HG03565 (cell line): ENCODE results near the gene GNG11.

Experiments
- ATAC-seq: cut with Tn5 transposase; IDR thresholded peaks from one replicate; pipeline ENCODE4 v1.9.1; 2021; ENCODE audit warnings: mild to moderate bottlenecking, moderate library complexity; ENCODE audit not compliant: unreplicated experiment

The GNG11 gene

DNA sequence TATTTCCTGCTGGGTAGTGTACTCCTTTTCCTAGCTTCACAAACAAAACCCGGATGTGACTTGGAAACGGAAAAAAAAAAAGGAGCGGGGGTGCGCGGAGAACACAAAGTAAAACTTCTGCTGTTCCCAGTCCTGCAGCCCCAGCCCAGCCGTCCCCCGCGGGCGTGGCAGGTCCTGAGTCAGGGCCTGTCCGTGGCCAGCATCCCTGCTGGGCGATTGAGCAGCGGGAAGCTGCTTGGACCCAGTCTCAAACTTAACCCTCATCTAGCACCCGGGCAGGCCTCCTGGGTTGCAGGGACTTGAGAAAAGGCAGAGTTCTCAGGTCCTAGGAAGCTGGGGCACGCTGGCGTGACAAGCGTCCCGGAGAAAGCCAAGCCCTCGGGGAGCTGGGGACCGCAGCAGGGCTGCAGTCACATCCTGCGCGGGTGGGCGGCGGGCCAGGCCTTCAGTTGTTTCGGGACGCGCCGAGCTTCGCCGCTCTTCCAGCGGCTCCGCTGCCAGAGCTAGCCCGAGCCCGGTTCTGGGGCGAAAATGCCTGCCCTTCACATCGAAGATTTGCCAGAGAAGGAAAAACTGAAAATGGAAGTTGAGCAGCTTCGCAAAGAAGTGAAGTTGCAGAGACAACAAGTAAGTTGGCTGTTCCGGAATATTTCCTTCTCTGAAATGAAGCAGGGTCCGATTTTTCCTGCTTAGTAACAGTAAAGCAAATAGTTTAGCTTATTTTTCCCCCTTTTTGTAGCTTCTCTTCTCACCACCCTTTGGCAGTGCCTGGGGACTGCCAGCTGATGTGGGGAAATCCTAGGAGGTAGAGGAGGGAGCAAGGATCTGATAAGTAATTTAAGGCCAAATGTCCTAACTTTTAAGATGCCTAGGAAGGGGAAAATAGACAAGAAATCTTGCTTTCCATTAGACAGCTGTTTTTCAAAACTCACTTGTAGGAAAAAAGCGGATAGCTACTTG lies at the start of gene GNG11:
GNG11 (plus strand) TSS at position 129 of the 960 bp plus-strand sequence; CDS start at position 532, 403 bp downstream.
- peak; percentile 89 for ATAC-seq

DNA sequence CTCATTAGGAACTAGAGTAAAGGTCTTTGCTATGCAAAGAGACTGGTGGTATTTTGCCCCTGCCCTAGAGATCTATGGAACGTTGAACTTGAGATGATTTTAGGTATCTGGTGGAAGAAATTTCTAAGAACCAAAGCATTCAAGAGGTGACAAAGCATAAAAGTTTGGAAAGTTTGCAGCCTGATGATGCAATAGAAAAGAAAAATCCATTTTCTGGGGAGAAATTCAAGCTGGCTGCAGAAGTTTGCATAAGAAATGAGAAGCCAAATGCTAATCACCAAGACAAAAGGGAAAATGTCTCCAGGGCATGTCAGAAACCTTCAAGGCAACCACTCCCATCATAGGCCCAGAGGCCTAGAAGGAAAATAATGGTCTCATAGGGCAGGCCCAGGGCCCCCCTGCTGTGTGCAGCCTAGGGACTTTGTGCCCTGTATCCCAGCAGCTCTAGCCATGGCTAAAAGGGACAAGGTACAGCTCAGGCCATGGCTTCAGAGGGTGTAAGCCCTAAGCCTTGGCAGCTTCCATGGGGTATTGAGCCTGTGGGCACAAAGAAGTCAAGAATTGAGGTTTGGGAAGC lies 47.4 kb upstream of the GNG11 start:
- no peak for ATAC-seq

- ATAC-seq, result no peak
Measured at GRCh38 chr7:93877742-93878141, 43.8 kb upstream of the GNG11 start.

- ATAC-seq, result no peak
Measured at GRCh38 chr7:93879356-93879755, 42.2 kb upstream of the GNG11 start.

- no peak for ATAC-seq
Measured at GRCh38 chr7:93882468-93882867, 39.1 kb upstream of the GNG11 start.

- no peak for ATAC-seq
Measured at GRCh38 chr7:93883078-93883916, 38.2 kb upstream of the GNG11 start.

GRCh38 chr7:93883917-93884345 lies 37.6 kb upstream of the GNG11 start:
- no peak for ATAC-seq

DNA sequence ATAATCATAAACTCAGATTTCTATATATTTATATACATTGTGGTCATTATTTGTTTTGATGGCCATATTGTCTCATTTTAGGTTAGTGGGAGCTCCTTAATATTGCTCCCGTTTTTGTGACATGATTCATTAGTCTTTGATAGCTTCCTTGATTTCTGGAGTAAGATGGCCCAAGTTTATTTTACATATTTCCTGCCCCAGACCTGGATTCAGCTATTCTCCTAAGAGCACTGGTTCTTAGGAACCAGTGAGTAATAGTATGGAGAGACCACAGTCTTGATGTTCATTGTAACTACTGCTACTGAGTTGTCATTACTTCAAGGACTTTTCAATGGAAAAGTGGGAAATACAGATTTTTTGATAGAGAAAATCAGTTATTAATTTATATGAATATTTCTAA lies 37.0 kb upstream of the GNG11 start:
- ATAC-seq, result no peak

DNA sequence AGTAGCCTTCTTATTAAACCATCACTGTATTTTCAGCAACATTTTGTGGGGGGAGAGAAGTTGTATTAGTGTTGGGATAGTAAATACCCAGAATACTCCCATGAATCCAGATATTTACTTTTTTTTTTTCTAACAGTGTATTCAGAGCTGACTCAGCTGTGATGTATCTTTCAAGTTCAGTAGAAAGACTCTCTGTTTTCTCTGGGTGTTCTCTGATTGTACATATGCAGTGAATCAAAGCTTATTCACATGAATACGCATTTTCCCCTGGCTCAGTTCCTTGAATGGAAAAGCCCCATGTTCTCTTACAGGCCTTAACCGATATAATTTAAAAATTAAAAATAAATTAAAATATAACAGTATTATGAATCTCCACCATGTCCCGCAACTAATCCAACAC lies 32.3 kb upstream of the GNG11 start:
- no peak for ATAC-seq

GRCh38 chr7:93890041-93890463 lies 31.5 kb upstream of the GNG11 start:
- peak; percentile 32 for ATAC-seq

- ATAC-seq, result peak; percentile 24
Measured at GRCh38 chr7:93890464-93891068, 31.0 kb upstream of the GNG11 start, which contains the start of gene TFPI2. Gene TFPI2 (minus strand): TSS chr7:93890753. CDS start chr7:93890678, 75 bp downstream.

DNA sequence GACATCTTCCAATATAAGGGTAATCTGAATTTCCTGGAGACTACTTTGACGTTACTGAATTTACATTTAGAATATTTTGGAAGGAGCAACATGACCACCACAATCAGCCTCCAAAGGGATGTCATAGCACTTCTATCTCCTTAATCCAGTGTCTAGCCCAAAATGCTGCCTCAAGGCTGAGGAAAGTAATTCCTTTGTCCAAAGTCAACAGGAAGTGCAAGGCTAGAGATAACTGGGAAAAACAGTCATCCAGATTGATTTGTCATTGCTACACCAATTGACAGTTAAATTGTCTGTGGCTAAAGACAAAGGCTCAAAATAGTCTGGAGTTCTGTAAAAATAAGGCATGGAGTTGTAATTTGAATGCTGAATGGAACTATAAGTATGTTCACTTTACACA lies 27.1 kb upstream of the GNG11 start:
- ATAC-seq, result no peak

DNA sequence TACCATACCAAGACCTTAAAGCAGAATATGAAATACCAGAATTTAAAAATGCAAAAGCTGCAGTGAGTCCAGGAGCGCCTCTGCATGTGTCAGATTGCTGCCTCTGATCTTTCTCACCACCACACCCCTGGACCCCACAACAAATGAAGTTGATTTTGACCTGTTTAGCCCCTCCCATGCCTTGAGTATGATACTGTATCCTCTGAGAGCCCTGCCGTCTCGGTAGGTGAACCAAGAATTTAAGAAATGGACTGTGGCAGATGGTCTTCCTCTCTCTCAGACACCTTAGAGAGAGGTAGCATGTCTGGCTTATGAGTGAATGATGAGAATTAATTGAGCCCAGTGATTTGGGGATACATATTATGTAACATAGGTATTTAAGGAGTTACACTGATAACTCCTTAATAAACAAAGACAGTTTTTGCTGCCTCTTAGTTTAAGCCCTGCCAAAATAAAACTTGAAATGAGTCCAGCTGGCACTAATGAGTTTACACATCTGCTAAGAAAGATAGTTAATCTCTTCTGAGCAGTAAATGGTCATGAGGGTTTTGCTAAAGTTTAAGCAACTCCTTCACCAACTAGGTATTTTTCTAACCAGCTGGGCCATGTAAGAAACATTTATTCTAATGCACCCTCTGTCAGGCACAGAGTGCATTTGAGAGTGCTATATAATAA lies 26.4 kb upstream of the GNG11 start:
- ATAC-seq, result no peak

DNA sequence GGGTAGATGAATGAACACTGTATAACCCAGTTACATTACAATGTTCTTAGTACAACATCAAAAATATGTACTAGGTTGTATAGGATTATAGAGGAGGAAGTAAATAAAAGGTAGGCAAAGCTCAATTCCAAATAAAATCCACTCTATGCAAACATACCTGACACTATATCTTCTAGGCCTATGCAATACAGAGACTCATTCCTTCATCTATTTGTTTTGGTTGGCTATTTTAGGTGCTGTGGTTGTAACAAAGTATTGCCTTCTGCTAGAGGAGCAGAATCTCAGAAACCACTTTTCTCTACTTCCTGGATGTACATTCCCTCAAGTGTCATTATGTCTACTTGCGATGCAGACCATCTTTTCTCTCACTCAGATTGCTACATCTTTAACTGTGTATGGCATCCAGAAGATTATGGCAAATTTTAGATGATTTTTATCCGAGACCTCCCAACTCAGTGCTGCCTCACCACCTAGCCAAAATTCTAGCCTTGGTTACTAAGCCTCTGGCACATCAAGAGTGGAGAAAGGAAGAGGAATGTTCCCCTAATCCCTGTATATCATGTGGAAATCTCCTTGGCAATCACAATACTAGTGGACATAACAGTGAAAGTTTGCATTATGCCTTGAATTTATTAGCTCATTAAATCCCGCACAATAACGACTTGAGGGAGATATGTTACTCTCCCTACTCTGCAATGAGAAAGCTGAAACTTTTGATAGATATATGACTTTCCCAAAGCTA lies 25.5 kb upstream of the GNG11 start:
- ATAC-seq, result no peak

DNA sequence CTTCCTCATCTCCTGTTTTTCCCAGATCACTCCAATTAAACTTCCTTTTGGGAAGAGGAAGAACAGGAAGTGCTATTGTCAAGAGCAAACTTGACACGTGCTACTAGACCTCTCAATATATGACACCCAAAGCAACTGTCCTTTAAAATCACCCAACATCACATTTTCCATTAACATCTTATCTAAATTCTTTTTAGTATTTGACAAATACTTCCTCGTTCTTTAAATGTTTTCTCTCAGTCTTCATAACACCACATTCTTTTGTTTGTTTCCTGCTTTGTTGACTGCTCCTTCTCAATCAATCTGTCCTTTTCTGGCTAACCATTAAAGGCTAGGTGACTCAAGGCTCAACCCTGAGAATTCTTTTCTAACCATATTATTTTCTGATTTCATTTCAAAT lies 23.9 kb upstream of the GNG11 start:
- ATAC-seq, result no peak

- no peak for ATAC-seq
Measured at GRCh38 chr7:93902777-93903423, 18.6 kb upstream of the GNG11 start.

DNA sequence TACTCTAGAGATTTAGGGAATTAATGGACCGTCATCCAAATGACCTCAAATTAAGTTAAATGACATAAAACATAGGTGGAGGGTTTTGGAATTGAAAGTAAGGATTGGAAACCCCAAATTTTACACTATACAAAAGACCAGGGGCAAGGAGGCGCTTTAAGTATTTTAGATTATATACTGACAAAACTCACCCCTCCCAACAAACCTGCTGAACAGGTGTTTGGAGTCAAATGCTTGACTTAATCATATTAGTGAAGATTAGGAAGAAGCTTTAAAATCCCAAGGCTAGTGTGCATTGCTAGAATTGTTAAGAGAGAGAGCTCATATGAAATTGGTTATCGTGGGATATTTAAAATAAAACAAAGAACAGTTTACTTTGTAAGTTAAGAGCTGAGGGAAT lies 15.3 kb upstream of the GNG11 start, which contains the start of gene GNGT1:
GNGT1 (plus strand) TSS at position 301 of the 400 bp plus-strand sequence. CDS start 180 bp downstream, outside the sequence.
- no peak for ATAC-seq

DNA sequence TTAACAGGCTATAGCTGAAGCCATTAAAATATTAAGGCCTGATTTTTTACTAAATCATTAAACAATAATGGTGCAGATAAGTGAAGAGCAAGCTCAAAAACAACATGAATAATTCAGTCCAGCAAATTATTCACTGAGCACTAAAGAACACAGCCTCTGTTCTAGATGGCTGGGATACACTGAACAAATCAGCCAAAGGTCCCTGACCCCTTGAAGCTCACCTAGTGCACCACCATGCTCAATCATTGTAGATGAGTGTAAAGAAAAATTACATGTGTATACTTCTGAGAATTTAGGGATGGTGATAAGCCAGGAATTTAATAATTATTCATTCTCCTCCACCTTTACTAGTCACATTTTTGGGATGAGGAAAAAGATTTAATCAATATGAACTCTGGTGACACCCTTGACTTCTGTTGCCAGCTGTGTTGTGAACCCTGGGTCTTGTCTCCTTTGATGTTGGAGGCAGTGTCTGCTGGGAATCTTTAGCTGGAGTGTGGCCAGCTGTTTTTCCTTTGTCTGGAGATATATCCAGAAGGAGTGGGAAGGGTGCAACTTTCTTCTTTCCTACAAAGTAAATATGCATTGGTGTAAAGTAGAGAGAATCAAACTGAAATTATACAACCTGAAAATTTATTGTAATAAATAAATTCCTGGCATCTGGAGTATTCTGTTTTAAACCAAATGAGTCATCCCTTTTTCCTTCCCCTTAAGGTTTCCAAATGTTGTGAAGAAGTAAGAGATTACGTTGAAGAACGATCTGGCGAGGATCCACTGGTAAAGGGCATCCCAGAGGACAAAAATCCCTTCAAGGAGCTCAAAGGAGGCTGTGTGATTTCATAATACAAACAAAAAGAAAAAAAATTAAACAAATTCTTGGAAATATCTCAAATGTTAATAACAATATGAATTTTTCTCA lies 11.2 kb upstream of the GNG11 start:
- no peak for ATAC-seq
